Parathyroid adenoma (tissue), 2 donors: ENCODE measurements around the gene APLP1.

Experiments used
- H2AFZ ChIP-seq: fragments of 300-600 bp; sonication (generic); one replicate; pipeline ENCODE4 v1.7.0; 2017; ENCODE audit warnings: antibody characterized with exemption, mild to moderate bottlenecking
- H3K27ac ChIP-seq: fragments of 300-600 bp; sonication (generic); one replicate; pipeline ENCODE4 v1.7.0; 2017
- H3K27me3 ChIP-seq: fragments of 300-600 bp; sonication (generic); one replicate; pipeline ENCODE4 v1.7.0; 2017; ENCODE audit warnings: low read length; ENCODE audit not compliant: control insufficient read depth, insufficient read depth
- H3K36me3 ChIP-seq: fragments of 300-600 bp; sonication (generic); one replicate; pipeline ENCODE4 v1.7.0; 2017; ENCODE audit warnings: low read length; ENCODE audit not compliant: control insufficient read depth, insufficient read depth
- H3K4me1 ChIP-seq: fragments of 300-600 bp; sonication (generic); one replicate; pipeline ENCODE4 v1.7.0; 2017; ENCODE audit warnings: control low read depth
- H3K4me2 ChIP-seq: fragments of 300-600 bp; sonication (generic); one replicate; pipeline ENCODE4 v1.7.0; 2017; ENCODE audit warnings: low read length
- H3K4me3 ChIP-seq: fragments of 300-600 bp; sonication (generic); one replicate; pipeline ENCODE4 v1.7.0; 2017; ENCODE audit warnings: low read depth, low read length
- H3K79me2 ChIP-seq: fragments of 300-600 bp; sonication (generic); one replicate; pipeline ENCODE4 v1.7.0; 2017; ENCODE audit warnings: control low read depth
- H3K9ac ChIP-seq: fragments of 300-600 bp; sonication (generic); one replicate; pipeline ENCODE4 v1.7.0; 2017; ENCODE audit warnings: mild to moderate bottlenecking
- H3K9me3 ChIP-seq: fragments of 300-600 bp; sonication (generic); one replicate; pipeline ENCODE4 v1.7.0; 2017; ENCODE audit warnings: low read length; ENCODE audit not compliant: control insufficient read depth
- TF ChIP-seq, protein P1 (sequence below): fragments of 300-600 bp; sonication (generic); IDR thresholded peaks from one replicate; pipeline ENCODE4 v1.7.0; 2017; ENCODE audit warnings: antibody characterized with exemption, mild to moderate bottlenecking
- donor health status: primary hyperparathyroidism.

APLP1 gene

DNA sequence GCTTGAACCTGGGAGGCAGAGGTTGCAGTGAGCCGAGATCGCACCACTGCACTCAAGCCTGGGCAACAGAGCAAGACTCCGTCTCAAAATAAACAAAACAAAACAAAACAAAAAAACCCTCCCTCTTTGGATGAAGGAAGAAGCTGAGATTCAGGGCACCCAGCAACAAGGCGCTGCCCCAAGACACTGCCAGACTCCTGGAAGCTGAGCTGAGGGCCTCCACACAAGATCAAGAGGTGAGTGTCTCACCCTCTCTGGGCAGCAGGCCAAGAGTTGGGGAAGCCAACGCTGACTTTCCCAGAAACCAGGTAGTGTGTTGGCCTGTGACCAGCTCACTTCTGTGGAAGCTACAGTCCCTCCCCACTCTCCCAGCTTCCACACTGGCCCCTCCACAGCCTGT, 43.4 kb downstream of the APLP1 start:
- no peak overlapping the region for H3K9ac ChIP-seq

DNA sequence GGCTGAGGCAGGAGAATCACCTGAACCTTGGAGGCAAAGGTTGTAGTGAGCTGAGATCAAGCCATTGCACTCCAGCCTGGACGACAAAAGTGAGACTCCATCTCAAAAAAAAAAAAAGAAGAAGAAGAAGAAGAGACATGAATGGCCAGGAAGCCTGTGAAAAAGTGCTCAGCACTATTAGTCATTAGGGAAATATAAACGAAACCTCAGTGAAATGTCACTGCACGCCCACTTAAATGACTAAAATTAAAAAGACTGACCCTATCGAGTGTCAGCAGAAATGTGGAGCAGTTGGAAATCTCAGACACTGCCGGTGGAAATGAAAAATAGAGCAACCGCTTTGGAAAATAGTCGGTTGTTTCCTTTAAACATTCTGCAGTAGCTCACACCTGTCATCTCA, 45.2 kb downstream of the APLP1 start:
- H3K4me1 ChIP-seq, result peaks cover 5% of the 10 kb centered on the region
- TF ChIP-seq, protein P1, sequence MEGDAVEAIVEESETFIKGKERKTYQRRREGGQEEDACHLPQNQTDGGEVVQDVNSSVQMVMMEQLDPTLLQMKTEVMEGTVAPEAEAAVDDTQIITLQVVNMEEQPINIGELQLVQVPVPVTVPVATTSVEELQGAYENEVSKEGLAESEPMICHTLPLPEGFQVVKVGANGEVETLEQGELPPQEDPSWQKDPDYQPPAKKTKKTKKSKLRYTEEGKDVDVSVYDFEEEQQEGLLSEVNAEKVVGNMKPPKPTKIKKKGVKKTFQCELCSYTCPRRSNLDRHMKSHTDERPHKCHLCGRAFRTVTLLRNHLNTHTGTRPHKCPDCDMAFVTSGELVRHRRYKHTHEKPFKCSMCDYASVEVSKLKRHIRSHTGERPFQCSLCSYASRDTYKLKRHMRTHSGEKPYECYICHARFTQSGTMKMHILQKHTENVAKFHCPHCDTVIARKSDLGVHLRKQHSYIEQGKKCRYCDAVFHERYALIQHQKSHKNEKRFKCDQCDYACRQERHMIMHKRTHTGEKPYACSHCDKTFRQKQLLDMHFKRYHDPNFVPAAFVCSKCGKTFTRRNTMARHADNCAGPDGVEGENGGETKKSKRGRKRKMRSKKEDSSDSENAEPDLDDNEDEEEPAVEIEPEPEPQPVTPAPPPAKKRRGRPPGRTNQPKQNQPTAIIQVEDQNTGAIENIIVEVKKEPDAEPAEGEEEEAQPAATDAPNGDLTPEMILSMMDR, result no peak
- no peak overlapping the region for H3K27ac ChIP-seq
- no peaks in the 10 kb centered on the region for H3K79me2 ChIP-seq
- H2AFZ ChIP-seq, result no peak overlapping the region
- no peak overlapping the region for H3K4me2 ChIP-seq
- no peak overlapping the region for H3K4me3 ChIP-seq
- no peaks in the 10 kb centered on the region for H3K9me3 ChIP-seq
- no peak overlapping the region for H3K9ac ChIP-seq
- H3K27me3 ChIP-seq, result no peaks in the 10 kb centered on the region
- H3K36me3 ChIP-seq, result no peaks in the 10 kb centered on the region

More for the DNA sequence above, 43.4 kb downstream of the APLP1 start:
- TF ChIP-seq, protein P1, result no peak
- H3K36me3 ChIP-seq, result no peaks in the 10 kb centered on the region
- H2AFZ ChIP-seq, result peak overlapping the region; percentile 65
- peaks cover 5% of the 10 kb centered on the region for H3K4me1 ChIP-seq
- H3K27me3 ChIP-seq, result no peaks in the 10 kb centered on the region
- no peaks in the 10 kb centered on the region for H3K79me2 ChIP-seq
- H3K4me3 ChIP-seq, result no peak overlapping the region
- H3K9me3 ChIP-seq, result no peaks in the 10 kb centered on the region
- H3K4me2 ChIP-seq, result no peak overlapping the region
- peak overlapping the region; percentile 25 for H3K27ac ChIP-seq

DNA sequence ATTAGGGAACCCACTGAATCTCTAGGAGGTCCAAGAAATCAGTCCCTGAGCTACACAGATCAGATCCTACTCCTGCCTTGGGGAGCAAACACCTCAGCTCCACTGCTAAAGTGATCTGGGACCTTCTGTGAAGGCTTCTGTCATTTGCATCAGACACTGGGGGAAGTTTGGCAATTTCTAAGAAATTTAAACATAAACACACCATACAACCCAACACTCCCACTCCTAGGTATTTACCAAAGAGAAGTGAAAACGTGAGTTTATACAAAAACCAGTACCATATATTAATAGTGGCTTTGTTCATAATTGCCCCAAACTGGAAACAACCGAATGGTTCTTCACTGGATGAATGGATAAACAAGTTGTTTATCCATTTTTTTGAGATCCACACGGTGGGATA, 47.1 kb downstream of the APLP1 start:
- no peak overlapping the region for H2AFZ ChIP-seq
- H3K9ac ChIP-seq, result no peak overlapping the region
- peaks cover 5% of the 10 kb centered on the region for H3K4me1 ChIP-seq
- TF ChIP-seq, protein P1, result no peak
- no peak overlapping the region for H3K4me3 ChIP-seq
- H3K36me3 ChIP-seq, result no peaks in the 10 kb centered on the region
- H3K27me3 ChIP-seq, result no peaks in the 10 kb centered on the region
- no peak overlapping the region for H3K27ac ChIP-seq
- H3K4me2 ChIP-seq, result no peak overlapping the region
- no peaks in the 10 kb centered on the region for H3K9me3 ChIP-seq
- H3K79me2 ChIP-seq, result no peaks in the 10 kb centered on the region

DNA sequence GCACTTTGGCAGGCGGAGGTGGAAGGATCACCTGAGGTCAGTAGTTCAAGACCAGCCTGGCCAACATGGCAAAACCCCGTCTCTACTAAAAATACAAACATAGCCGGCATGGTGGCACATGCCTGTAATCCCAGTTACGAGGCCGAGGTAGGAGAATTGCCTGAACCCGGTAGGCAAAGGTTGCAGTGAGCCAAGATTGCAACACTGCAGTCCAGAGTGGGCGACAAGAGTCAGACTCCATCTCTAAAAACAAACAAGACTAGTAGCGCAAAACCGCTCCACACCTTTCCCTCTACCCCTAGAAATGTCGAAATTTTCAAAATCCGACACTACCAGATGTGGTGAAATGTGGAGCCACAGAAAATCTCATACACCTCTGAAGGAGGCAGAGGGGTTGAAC, 50.9 kb downstream of the APLP1 start:
- no peak overlapping the region for H3K27ac ChIP-seq
- H3K36me3 ChIP-seq, result no peaks in the 10 kb centered on the region
- H3K9ac ChIP-seq, result no peak overlapping the region
- no peak overlapping the region for H2AFZ ChIP-seq
- no peak overlapping the region for H3K4me3 ChIP-seq
- H3K79me2 ChIP-seq, result no peaks in the 10 kb centered on the region
- TF ChIP-seq, protein P1, result no peak
- H3K4me2 ChIP-seq, result no peak overlapping the region
- no peaks in the 10 kb centered on the region for H3K27me3 ChIP-seq
- H3K4me1 ChIP-seq, result no peaks in the 10 kb centered on the region
- H3K9me3 ChIP-seq, result no peaks in the 10 kb centered on the region

DNA sequence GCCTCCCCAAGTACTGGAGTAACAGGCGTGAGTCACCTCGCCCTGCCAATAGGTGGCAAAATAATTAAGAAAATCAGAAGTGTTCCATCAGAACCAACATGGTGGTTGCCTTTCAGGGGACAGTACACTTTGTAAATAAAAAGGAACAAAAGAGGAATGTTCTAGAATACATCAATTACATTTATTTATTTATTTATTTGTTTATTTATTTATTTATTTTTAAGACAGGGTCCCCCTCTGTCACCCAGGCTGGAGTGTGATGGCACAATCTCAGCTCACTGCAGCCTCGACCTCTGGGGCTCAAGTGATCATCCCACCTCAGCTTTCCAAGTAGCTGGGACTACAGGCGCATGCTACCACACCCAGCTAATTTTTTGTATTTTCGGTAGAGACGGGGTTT, 52.6 kb downstream of the APLP1 start:
- Histone ChIP-seq H3K4me2 (no peak overlapping the region), H3K4me3 (no peak overlapping the region), H3K27ac (no peak overlapping the region), H3K4me1 (no peaks in the 10 kb centered on the region), H3K36me3 (no peaks in the 10 kb centered on the region), H2AFZ (no peak overlapping the region), H3K79me2 (no peaks in the 10 kb centered on the region), H3K9ac (no peak overlapping the region), H3K27me3 (no peaks in the 10 kb centered on the region), H3K9me3 (no peaks in the 10 kb centered on the region)
- TF ChIP-seq, protein P1, result no peak
